Stimulated activated CD4-positive, alpha-beta T cell treated with anti-CD3 and anti-CD28 coated beads, TNF-alpha, amount 100 ng/mL, for 4 hours (primary cell): ENCODE data around the gene CARD19.
A peak's percentile ranks its signal among the peaks of the same experiment; 100 is the strongest.
"Not testable (repeated sequence)": the region's sequence is repeated elsewhere in the genome, so short reads cannot be mapped to it uniquely, and the experiment has no call there.

ENCODE experiments used
- DNase-seq, 3 experiments: peaks; one replicate each; pipeline ENCODE4 v3.0.0-alpha.2; 2020; ENCODE audit warnings: low read depth in 3 of 3

CARD19 gene

GRCh38 chr9:93107151-93107824, 11.3 kb downstream of the CARD19 start:
- DNase-seq: no peak

GRCh38 chr9:93107825-93108161, 11.8 kb downstream of the CARD19 start:
- DNase-seq: no peak

DNA sequence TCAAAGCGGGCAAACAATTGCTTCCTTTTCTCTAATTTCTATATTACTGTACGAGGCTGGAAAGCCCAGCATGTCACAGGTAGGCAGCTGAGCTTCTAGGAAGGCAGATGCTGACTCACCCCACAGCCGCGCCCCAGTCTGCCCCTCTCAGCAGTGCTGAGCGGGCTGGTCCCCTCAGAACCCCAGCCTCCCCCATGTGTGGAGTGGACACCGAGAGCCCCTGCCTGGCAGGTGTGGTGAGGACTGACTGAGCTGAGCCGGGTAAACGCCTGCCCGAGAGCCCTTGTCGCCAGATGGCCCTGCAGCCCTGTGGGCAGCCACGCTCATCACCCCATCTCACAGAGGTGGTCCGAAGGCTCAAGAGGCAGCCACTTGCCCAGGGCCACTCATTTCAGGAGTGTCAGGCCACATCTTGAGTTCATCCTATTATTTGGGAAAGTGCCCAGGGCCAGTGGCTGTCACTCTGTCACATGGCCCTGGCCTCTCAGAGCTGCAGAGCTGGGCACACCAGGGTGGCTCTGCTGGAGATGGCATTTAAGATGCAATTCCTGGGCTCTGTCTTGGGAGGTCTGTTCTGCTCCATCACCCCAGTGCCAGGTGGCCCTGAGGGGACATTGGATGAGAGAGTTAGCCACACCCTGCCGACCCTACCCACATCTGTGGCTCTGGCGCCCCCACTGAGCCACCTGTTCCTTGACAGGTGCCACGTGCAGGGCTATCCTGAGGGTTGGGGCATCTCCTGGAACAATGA, 12.4 kb downstream of the CARD19 start:
- peak in 1 of 3 experiments; percentile 25 for DNase-seq

DNA sequence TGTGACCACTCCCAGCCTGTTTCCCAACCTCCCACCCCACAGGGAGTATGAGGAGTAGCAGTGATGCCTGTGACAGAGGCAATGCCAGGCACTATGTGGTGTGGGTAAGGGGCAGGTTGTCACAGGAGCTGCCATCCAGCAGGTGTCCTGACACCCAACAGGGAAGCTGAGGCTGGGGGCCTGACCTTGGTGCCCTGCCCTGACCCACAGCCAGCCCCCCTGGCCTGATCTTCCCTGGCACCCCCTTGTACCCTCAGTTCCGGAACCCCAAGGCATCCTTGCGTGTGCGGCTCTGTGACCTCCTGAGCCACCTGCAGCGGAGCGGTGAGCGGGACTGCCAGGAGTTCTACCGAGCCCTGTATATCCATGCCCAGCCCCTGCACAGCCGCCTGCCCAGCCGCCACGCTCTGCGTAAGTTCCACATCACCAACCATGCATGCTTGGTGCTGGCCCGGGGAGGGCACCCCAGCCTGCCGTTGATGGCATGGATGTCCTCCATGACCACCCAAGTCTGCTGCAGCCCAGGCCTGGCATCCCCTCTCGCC, 14.4 kb downstream of the CARD19 start:
- no peak for DNase-seq

DNA sequence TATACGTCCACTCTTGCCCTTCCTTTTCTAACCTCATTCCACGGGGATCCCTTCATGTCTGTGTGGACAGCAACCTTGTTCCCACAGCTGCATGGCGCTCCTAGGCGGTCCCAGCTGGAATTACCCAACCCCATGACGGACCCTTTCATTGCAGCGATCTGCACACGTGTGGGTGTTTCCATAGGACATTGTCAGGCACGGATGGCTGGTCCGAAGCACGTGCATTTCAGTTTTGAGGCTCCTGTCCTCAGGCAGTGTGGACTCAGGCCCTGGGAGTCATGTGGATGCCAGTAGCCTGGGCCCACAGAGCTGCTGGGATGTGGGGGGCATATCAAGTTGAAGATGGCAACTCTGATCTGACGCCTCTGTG, 15.0 kb downstream of the CARD19 start:
- no peak for DNase-seq

DNA sequence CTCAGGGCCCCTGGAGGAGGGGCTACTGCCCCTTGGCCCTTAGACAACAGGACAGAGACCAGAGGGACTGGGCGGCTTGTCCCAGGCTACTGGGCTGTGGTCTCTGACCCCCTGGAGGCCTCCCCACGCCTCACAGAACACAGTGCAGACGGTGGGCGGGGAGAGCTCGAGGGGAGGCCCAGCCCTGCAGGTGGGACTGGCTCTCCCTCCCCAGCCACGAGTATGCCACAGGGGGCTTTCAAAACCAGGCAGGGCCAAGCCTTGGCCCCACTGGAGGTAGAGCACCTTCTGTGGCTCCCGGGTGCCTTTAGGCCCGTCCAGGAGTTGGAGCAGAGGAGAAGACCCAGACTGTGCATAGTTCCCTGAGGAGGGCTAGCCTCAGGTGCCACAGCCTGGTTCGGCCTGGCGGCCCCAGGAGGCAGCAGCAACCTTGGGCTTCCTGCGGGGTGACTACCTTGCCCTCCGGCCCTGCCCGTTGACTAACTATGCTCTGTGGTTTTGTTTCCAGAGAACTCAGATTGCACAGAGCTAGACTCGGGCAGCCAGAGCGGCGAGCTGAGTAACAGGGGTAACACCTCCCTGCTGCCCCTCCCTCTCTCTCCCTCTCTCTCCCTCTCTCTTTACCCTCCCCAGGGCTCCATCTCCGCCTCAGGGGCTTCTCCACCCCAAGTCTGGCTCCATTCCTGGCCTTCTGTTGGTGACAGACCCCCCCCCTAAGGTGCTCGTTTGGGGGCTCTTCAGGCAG, 15.5 kb downstream of the CARD19 start:
- DNase-seq: no peak

- DNase-seq: no peak
These were observed 16.3 kb downstream of the CARD19 start for GRCh38 chr9:93112116-93112863.

DNA sequence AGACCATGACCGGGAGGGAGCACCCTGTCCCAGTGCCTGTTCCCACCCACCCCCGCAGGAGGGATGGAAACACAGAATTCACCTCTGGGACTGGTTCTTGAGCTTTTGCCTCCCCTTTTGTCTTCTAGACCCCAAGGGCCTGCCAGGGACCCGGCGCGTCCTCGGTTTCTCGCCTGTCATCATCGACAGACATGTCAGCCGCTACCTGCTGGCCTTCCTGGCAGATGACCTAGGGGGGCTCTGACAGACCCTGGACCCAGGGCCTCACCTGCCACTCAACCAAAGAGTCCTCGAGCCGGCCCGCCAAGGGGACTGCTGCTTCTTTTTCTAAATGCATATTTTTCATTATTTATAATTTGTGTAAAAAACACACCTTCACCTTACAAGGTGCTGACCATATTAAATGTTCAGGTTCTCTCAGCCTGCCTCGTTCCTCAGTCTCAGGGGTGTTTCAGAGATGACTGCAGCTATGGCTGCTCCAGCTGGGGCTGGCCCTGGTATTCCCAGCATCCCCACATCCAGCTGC, 16.9 kb downstream of the CARD19 start:
- no peak for DNase-seq

DNA sequence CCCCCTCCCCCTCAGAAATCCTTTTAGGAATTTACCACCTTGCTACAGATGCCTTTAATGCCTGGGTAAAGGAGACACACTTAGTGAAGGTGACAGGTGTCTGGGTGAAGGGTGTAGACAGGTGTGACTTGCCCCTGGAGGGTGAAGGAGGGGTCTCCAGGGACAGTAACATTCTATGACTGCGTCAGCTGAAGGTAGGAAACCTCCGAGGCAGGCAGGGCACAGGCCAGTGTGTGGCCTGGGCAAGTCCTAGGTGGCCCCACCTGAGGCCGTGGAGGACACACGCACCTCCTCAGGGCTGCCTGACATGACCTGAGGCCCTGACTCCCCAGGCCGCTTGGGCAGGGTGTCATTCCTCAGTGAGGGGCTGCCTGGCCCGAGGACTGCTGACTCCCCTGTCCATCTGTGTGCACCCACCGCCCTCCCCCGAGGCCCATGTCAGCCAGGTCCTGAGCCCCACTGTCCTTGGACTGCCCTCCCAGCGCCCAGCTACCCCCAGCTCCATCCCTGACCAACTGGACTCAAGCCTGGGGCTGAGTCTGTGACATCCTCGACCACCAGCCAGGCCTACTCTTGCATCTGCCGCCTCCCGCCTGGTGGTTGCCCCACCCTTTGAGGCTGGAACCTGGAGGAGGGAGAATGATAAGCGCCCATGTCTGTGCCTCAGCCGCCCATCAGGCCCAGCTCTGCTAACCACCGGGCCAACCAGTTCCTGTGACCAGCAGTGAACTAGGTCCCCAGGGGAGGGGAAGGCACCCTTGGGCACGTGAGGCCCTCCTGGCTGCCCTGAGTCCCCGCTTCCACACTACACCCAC, 18.4 kb downstream of the CARD19 start:
- DNase-seq: no peak

DNA sequence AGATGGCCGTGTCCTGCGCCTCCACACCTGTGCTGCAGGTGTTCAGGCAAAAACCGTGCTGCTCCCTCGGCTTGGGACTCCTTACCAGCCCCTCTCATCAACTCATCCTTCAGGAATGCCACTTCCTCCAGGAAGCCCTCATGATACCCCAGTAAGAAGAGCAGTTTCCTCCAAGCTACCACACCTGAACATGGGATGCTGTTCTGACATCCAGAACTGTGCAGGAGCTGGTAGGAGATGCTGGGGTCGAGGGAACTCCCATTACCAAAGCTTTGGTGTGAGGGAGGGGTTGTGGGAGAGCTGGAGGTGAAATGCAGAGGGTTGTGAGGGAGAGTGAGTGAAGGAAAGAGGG, 18.9 kb downstream of the CARD19 start:
- no peak for DNase-seq

DNA sequence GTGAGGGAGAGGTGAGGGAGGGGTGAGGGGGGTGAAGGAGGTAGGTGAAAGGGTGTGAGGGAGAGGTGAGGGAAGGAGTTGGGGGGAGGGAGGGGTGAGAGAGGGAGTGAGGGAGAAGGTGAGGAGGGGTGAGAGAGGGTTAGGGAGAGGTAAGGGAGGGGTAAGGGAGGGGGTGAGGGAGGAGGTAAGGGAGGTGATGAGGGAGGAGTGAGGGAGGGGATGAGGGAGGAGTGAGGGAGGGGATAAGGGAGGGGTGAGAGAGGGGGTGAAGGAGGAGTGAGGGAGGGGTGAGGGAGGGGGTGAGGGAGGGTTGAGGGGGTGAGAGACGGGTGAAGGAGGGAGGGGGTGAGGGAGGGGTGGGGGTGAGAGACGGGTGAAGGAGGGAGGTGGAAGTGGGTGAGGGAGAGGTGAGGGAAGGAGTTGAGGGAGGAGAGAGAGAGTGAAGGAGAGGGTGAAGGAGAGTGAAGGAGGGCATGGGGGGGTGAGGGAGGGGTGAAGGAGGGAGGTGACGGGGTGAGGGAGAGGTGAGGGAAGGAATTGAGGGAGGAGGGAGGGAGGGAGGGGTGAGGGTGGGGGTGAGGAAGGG, 19.6 kb downstream of the CARD19 start:
- no peak for DNase-seq

GRCh38 chr9:93116072-93116961, 20.3 kb downstream of the CARD19 start:
- no peak for DNase-seq

- DNase-seq: not testable (repeated sequence)
These were observed 21.5 kb downstream of the CARD19 start for GRCh38 chr9:93117521-93117920.

- no peak for DNase-seq
These were observed 22.2 kb downstream of the CARD19 start for GRCh38 chr9:93117924-93118862.

DNA sequence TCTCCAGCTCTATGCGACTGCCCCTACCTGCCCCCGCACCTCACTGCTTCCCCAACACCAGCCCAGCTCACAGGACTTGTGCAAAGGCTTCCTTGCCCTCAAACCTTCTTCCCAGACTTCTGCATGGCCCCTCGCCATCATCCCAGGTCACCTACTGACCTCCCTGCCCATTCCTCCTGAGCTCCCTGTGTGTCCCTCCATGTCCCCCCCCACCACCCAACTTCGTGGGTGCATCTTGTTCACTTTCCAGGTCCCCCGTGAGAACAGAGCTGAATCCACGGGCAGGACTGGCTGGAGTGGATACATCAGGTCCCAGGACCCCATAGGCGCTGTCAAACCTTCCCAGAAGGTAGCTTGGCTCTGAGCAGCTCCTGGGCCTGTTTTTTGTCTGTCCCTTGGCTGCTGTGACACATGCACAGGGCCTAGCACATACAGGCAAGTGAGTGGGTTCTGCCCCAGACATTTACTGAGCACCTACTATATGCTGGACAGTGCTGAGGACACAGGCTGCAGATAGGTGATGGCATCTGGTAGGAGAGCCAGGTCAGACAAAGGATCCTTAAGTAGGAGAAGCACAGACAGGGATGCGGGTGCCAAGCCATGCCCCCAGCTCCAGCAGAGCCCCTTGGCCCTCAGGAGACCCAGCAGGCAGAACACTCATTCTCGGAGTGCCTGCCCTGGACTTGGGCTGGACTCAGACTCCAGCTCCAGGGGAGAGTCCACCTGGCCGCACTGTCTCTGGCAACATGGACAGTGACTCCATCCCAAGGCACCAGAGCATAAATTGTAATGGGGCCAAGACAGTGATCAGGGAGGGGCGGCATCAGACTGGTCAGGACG, 23.1 kb downstream of the CARD19 start:
- DNase-seq: no peak

DNA sequence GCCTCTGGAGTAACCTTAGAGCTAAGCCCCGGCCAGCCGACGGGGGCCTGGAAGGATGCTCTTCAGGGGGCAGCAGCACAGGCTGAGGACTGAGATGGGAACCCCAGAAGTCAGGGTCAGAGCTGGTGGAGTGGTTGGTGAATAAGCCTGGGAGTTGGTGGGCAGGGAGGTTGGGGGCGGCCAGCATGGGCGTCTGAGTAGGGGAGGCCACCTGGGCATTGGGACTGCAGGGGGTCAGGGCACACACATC, 23.6 kb downstream of the CARD19 start:
- no peak for DNase-seq

GRCh38 chr9:93119953-93120845, 24.2 kb downstream of the CARD19 start:
- no peak for DNase-seq
